ENCODE measurements around the gene VWA8. TPM values are rescaled to one million over a fixed set of nuclear protein-coding genes. Genes with fewer than 3 reads are reported as not detected.

The VWA8 gene
- polyA plus RNA-seq, 3 donors: 2.0 to 4.4 (median 3.4) TPM

DNA sequence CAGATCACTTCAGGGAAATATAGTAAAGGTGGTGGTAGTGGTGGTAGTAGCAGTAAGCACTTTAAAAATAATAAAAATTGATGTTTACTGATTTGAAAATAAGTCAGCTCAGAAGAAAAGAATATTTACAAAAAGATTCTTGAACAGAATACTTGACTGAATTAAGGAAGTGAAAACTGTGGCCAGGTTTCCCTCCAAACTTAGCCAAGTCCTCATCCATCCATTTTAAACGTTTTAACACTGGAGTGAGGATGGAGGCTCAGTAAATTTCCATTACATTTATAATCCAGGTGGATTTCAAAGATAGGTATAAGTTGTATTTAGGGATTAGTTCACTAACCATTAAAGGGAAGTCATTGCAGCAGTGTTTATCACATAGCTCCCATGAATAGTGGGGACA lies 282.1 kb downstream of the VWA8 start:
- H3K9me3 ChIP-seq (replicated peaks in 1 of 2; ENCODE audit: control insufficient read depth in 1 of 2, insufficient read depth in 1 of 2, low read length in 2 of 2): no peaks in the 10 kb centered on the region
- no peak for TF ChIP-seq CTCF (IDR thresholded peaks at IDR 0.05)
- H3K27ac Mint-ChIP-seq: no peak overlapping the region
- H2AFZ ChIP-seq (ENCODE audit: insufficient read depth, low read depth, low read length, poor library complexity, severe bottlenecking): no peak overlapping the region
- no peak overlapping the region for H3K4me3 Mint-ChIP-seq
- no peak overlapping the region for H3K9ac ChIP-seq (ENCODE audit: insufficient read depth, low read length, poor library complexity, severe bottlenecking)
- WGBS (ENCODE audit: insufficient coverage): no CpG with 5 or more reads among the region's 1 CpG
- H3K27ac ChIP-seq (ENCODE audit: low read depth in 1 of 2, low read length in 2 of 2): no peak overlapping the region
- intact Hi-C loops (cut with micrococcal nuclease): no loop called here
- no peaks in the 10 kb centered on the region for H4K20me1 ChIP-seq (ENCODE audit: insufficient read depth, low read length)
- no peaks in the 10 kb centered on the region for H3K79me2 ChIP-seq (ENCODE audit: insufficient read depth, low read length)
- H3K27me3 Mint-ChIP-seq (ENCODE audit: low read depth in 3 of 3): no peaks in the 10 kb centered on the region
- no peak overlapping the region for H3K4me2 ChIP-seq (replicated peaks; ENCODE audit: extremely low read depth, low read length, poor library complexity, severe bottlenecking)
- no peaks in the 10 kb centered on the region for H3K4me1 ChIP-seq (ENCODE audit: control insufficient read depth in 1 of 2, insufficient read depth in 2 of 2, low read length in 2 of 2)
- H3K36me3 Mint-ChIP-seq: peaks cover 13 to 19% of the 10 kb centered on the region in 2 donors
- no peaks in the 10 kb centered on the region for H3K27me3 ChIP-seq (ENCODE audit: control insufficient read depth in 2 of 2, insufficient read depth in 2 of 2, low read length in 2 of 2)
- H3K4me3 ChIP-seq (replicated peaks in 1 of 3; ENCODE audit: low read depth in 2 of 3, low read length in 3 of 3): no peak overlapping the region
- H3K9me3 Mint-ChIP-seq: peaks cover 0 to 3% (median 0%) of the 10 kb centered on the region in 7 donors
- DNase-seq: no peak
- H3K36me3 ChIP-seq (replicated peaks in 1 of 2; ENCODE audit: control insufficient read depth in 1 of 2, insufficient read depth in 2 of 2, low read length in 2 of 2): peaks cover 3 to 6% of the 10 kb centered on the region in 2 donors
- peaks cover 9% of the 10 kb centered on the region for H3K4me1 Mint-ChIP-seq

GRCh38 chr13:41678249-41678648 lies 282.7 kb downstream of the VWA8 start:
- peaks cover 9 to 14% of the 10 kb centered on the region in 2 donors for H3K36me3 Mint-ChIP-seq
- H3K4me1 Mint-ChIP-seq: peaks cover 9% of the 10 kb centered on the region
- no peaks in the 10 kb centered on the region for H3K27me3 Mint-ChIP-seq (ENCODE audit: low read depth in 3 of 3)
- no CpG with 5 or more reads among the region's 3 CpGs for WGBS (ENCODE audit: insufficient coverage)
- no peaks in the 10 kb centered on the region for H3K9me3 ChIP-seq (replicated peaks in 1 of 2; ENCODE audit: control insufficient read depth in 1 of 2, insufficient read depth in 1 of 2, low read length in 2 of 2)
- peaks cover 0 to under 1% of the 10 kb centered on the region in 2 donors for H3K36me3 ChIP-seq (replicated peaks in 1 of 2; ENCODE audit: control insufficient read depth in 1 of 2, insufficient read depth in 2 of 2, low read length in 2 of 2)
- no peak overlapping the region for H3K4me3 ChIP-seq (replicated peaks in 1 of 3; ENCODE audit: low read depth in 2 of 3, low read length in 3 of 3)
- DNase-seq: no peak
- no peaks in the 10 kb centered on the region for H3K4me1 ChIP-seq (ENCODE audit: control insufficient read depth in 1 of 2, insufficient read depth in 2 of 2, low read length in 2 of 2)
- H3K27ac ChIP-seq (ENCODE audit: low read depth in 1 of 2, low read length in 2 of 2): no peak overlapping the region
- H3K9me3 Mint-ChIP-seq: peaks cover 0 to 3% (median 0%) of the 10 kb centered on the region in 7 donors
- H4K20me1 ChIP-seq (ENCODE audit: insufficient read depth, low read length): no peaks in the 10 kb centered on the region
- no peak overlapping the region for H3K4me2 ChIP-seq (replicated peaks; ENCODE audit: extremely low read depth, low read length, poor library complexity, severe bottlenecking)
- intact Hi-C loops (cut with micrococcal nuclease): no loop called here
- H3K79me2 ChIP-seq (ENCODE audit: insufficient read depth, low read length): no peaks in the 10 kb centered on the region
- H3K27ac Mint-ChIP-seq: no peak overlapping the region
- H3K9ac ChIP-seq (ENCODE audit: insufficient read depth, low read length, poor library complexity, severe bottlenecking): no peak overlapping the region
- no peak overlapping the region for H2AFZ ChIP-seq (ENCODE audit: insufficient read depth, low read depth, low read length, poor library complexity, severe bottlenecking)
- H3K27me3 ChIP-seq (ENCODE audit: control insufficient read depth in 2 of 2, insufficient read depth in 2 of 2, low read length in 2 of 2): no peaks in the 10 kb centered on the region
- H3K4me3 Mint-ChIP-seq: no peak overlapping the region
- no peak for TF ChIP-seq CTCF (IDR thresholded peaks at IDR 0.05)
